Measurements from ENCODE around the gene MRPL11. TPM values are rescaled to one million over a fixed set of nuclear protein-coding genes. Genes with fewer than 3 reads are reported as not detected.

Gene MRPL11
- total and polyA plus RNA-seq, 2 donors (not counting 3 experiments of a cell fraction or from before 2014, with no cell fraction given) = 54.9 to 69.1 TPM

DNA sequence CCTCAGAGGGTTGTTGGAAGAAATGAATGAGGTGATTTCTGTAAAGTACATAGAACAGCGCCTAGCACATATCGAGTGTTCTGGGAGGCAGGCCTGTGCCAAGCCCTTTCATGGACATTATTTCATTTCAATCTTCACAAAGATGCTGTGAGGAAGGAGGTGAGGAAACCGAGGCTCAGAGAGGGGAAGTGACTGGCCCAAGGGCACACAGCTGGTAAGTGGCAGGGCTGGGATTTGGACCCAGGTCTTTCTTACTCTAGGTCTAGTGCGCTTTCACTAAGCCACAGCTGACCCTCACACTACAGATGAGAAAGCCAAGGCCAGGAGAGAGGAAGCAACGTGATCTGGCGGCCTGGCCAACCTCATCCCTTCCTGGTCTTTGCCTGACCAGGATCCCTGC lies 30.0 kb upstream of the MRPL11 start:
- no TSS peak for BruUV-seq (replicated peaks)
- H3K27ac ChIP-seq (ENCODE audit: insufficient read depth, low read depth, low read length) = no peak overlapping the region
- no peak overlapping the region for H3K4me2 ChIP-seq (ENCODE audit: insufficient read depth, low read length)
- no peak overlapping the region for H3K9ac ChIP-seq (replicated peaks; ENCODE audit: extremely low read depth, insufficient read depth, low read length)
- dilution Hi-C loops (cut with MboI; ENCODE audit: extremely low pct_ligation_motif_present, low sequenced_read_pairs) = no loop called here
- no peaks in the 10 kb centered on the region for H3K9me1 ChIP-seq (replicated peaks; ENCODE audit: control insufficient read depth, extremely low read depth, insufficient read depth, low read length)
- peaks cover 0 to 2% of the 10 kb centered on the region in 2 experiments for H3K27me3 ChIP-seq (ENCODE audit: control insufficient read depth in 2 of 2, insufficient read depth in 2 of 2, low read length in 2 of 2)
- DNase-seq (ENCODE audit: low read depth, low spot score) = no peak
- H4K20me1 ChIP-seq (replicated peaks; ENCODE audit: control insufficient read depth, extremely low read depth, insufficient read depth, low read length) = no peaks in the 10 kb centered on the region
- ChIA-PET POLR2A (interaction anchor here (1.7 kb wide), 1 partner anchor 11 kb away, joined by 7 read pairs; the partner anchor contains the start of gene DPP3), CTCF (interaction anchor here (0.9 to 1.2 kb wide), 3 partner anchors 9 to 82 kb away, joined by 3 to 4 read pairs (median 4); no protein-coding TSS in a partner anchor)
- no peak overlapping the region for H3K4me3 ChIP-seq (replicated peaks in 1 of 3; ENCODE audit: insufficient read depth in 1 of 3, low read depth in 1 of 3, low read length in 3 of 3)
- intact Hi-C loops (cut with micrococcal nuclease) = no loop called here
- no peak for FAIRE-seq
- H3K36me3 ChIP-seq (ENCODE audit: control insufficient read depth in 2 of 2, extremely low read depth in 1 of 2, insufficient read depth in 2 of 2, low read length in 2 of 2) = no peaks in the 10 kb centered on the region
- H3K9me3 ChIP-seq (replicated peaks; ENCODE audit: control insufficient read depth, insufficient read depth, low read length) = no peaks in the 10 kb centered on the region
- no peak overlapping the region for H2AFZ ChIP-seq (ENCODE audit: low read depth, low read length)
- H3K79me2 ChIP-seq (ENCODE audit: control insufficient read depth, insufficient read depth, low read length) = no peaks in the 10 kb centered on the region
- no peak for TF ChIP-seq POLR2AphosphoS5 (IDR thresholded peaks at IDR 0.05; ENCODE audit: insufficient read depth, low read depth, low read length)
- TF ChIP-seq EZH2 (IDR thresholded peaks at IDR 0.05; ENCODE audit: borderline replicate concordance, low read depth, low read length, severe bottlenecking) = no peak
- no peak for TF ChIP-seq GATA2 (IDR thresholded peaks at IDR 0.05; ENCODE audit: insufficient read depth, insufficient read length, low read depth, low read length)
- TF ChIP-seq POLR2A (IDR thresholded peaks at IDR 0.05; ENCODE audit: low read depth, low read length) = no peak
- no peak for TF ChIP-seq FOS (IDR thresholded peaks at IDR 0.05; ENCODE audit: borderline replicate concordance, insufficient read depth, low read length)
- TF ChIP-seq MYC (IDR thresholded peaks at IDR 0.05; ENCODE audit: low read depth, low read length) = no peak
- no peak for TF ChIP-seq JUN (IDR thresholded peaks at IDR 0.05; ENCODE audit: borderline replicate concordance, insufficient read depth, insufficient read length, low read depth)
- no peak for TF ChIP-seq CTCF (IDR thresholded peaks at IDR 0.05; ENCODE audit: extremely low read depth in 1 of 2, insufficient read depth in 1 of 2, low read depth in 1 of 2, low read length in 2 of 2)
- no peak for TF ChIP-seq MAX (IDR thresholded peaks at IDR 0.05; ENCODE audit: insufficient read depth, insufficient read length)
- H3K4me1 ChIP-seq (ENCODE audit: control insufficient read depth, extremely low read depth, insufficient read depth, low read length) = peaks cover 10% of the 10 kb centered on the region
